NCI-H128 (cell line): ENCODE results near the gene ALPP.
"Not testable (repeated sequence)": the region's sequence is repeated elsewhere in the genome, so short reads cannot be mapped to it uniquely, and the experiment has no call there.

ENCODE experiments used
- DNase-seq: peaks from one replicate; lab custom pipeline; 2025; ENCODE audit not compliant: unreplicated experiment; lab: John Stamatoyannopoulos, UW

Gene ALPP

GRCh38 chr2:232400256-232401015 lies 21.9 kb downstream of the ALPP start:
- DNase-seq = no peak

GRCh38 chr2:232402518-232402917 lies 24.0 kb downstream of the ALPP start:
- DNase-seq = no peak

GRCh38 chr2:232405943-232406510 lies 27.5 kb downstream of the ALPP start:
- DNase-seq = no peak

GRCh38 chr2:232406556-232407310 lies 28.2 kb downstream of the ALPP start, which contains the start of gene ALPG:
ALPG (plus strand) TSS chr2:232406844; CDS start chr2:232406895, 51 bp downstream.
- DNase-seq = no peak

DNA sequence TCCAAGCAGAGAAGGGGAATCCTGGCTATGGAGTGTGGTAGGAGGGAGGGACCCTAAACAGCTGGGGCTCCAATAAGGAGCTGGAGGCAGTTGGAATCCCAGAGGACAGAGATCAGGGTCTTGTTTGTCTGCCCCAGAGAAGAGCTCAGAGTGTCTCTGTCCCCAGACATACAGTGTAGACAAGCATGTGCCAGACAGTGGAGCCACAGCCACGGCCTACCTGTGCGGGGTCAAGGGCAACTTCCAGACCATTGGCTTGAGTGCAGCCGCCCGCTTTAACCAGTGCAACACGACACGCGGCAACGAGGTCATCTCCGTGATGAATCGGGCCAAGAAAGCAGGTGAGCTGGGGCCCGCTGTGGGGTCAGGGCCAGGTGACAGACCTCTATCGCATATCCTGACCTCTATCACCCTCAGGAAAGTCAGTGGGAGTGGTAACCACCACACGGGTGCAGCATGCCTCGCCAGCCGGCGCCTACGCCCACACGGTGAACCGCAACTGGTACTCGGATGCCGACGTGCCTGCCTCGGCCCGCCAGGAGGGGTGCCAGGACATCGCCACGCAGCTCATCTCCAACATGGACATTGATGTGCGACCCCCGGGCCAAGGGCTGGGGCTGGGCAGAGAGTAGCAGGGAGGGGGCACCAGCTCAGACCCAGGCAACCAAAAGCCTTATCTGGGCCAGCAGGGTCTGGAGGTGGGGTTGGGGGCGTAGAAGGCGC lies 29.0 kb downstream of the ALPP start:
- DNase-seq = not testable (repeated sequence)

DNA sequence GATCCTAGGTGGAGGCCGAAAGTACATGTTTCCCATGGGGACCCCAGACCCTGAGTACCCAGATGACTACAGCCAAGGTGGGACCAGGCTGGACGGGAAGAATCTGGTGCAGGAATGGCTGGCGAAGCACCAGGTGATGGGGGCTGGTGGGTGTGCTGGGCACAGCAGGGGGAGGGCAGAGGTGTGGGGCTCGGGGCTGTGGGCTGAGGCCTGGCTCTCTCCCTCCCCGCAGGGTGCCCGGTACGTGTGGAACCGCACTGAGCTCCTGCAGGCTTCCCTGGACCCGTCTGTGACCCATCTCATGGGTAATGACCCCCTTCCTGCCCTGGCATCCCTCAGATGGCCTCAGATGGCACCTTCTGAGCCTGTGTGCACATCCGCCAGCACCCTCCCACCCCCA lies 29.7 kb downstream of the ALPP start:
- DNase-seq = not testable (repeated sequence)

GRCh38 chr2:232409617-232410016 lies 31.1 kb downstream of the ALPP start:
- DNase-seq = not testable (repeated sequence)

- DNase-seq = no peak
Observed at GRCh38 chr2:232410238-232410900, 31.8 kb downstream of the ALPP start.

DNA sequence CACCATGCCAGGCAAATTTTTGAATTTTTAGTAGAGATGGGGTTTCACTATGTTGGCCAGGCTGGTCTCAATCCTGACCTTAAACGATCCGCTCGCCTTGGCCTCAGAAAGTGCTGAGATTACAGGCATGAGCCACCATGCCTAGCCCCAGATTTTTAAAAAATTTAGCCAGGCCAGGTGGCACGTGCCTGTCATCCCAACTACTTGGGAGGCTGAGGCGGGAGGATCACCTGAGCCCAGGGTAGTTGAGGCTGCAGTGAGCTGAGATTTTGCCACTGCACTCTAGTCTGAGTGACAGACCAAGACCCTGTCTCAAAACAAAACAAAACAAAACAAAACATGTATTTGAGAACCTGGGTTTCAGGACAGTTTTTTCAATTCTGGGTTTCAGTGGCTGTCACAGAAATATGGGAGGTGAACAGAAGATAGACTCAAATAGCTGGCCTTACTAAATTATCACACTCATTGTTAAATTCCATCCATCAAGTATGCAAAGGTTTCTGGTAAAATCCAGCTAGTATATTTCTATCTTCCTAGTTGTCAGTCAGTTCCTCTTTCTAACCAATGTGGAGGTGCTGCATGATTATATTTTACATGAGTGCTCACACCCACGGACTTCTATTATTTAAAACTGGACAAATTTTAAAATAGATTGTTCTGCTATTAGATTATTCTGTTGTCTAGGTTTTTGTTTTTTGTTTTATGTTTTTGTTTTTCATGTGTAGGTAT lies 33.5 kb downstream of the ALPP start:
- no peak for DNase-seq

DNA sequence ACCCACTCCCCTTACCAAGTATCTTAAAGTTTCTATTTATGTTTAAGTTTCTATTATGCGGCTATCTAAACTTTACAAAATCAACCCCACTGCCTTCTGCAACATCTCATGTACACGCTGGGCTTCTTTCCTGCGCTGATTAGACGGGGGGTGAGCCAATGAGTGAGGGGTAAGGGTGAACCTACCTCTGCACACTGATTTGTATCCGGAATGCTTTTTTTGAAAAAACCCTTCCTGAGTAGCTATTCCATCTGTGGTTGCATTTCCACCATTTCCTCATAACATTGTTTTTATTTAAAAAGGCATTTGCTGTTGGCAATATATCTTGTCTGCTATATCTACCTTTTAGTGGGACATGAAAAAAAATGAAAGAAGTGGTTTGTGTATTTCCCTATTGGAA lies 34.4 kb downstream of the ALPP start:
- no peak for DNase-seq

- DNase-seq = no peak
Observed at GRCh38 chr2:232415138-232415690, 36.7 kb downstream of the ALPP start.

- no peak for DNase-seq
Observed at GRCh38 chr2:232415736-232416520, 37.4 kb downstream of the ALPP start.

DNA sequence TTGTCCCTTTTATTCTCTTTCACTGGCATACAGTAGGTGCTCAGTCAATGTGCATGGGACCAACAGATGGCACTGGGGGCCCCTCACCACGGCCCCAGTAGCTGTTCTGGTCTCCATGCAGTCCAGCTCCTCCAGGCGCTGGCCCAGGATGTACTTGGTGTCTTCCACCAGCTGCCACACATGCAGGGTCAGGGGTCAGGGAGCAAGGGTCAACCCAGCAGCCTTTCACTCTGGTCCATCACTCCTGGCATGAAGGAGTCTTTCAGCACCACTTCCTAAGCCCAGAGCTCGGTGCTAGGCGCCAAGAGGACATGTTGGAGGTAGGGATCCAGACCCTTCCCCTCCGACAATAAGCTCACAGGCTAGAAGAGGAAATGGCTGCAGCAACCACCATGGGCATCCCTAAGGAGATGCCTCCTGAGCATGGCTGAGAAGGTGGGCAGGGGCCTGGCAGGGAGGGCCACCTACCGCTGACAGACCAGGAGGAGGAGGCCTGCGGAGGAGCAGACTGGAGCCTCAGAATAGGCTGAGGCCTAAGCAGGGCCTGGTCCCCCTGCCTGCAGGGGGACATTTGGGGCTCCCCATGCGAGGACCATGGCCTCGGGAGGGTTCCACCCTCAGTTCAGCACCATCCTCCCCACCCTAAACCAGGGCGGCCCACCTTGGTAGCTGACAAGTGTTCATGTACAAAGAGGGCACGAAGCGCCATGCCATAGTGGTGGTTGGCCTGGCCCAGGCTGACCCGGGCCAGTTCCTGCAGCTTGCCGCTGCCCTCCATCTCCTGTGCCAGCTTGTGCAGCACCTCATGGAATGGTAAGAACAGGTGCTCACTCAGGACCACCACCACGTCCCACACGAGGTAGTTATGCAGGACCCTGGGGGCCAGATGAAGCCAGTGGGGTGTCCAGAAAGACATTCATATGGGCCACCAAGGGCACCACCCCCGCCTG lies 38.2 kb downstream of the ALPP start:
- DNase-seq = no peak

- no peak for DNase-seq
Observed at GRCh38 chr2:232417489-232417888, 38.9 kb downstream of the ALPP start.

- DNase-seq = no peak
Observed at GRCh38 chr2:232418056-232418455, 39.5 kb downstream of the ALPP start.

- no peak for DNase-seq
Observed at GRCh38 chr2:232418466-232419244, 40.1 kb downstream of the ALPP start.
